NT2/D1 (cell line): ENCODE results near the gene SLFN13.

ENCODE experiments used
- SUZ12 ChIP-seq: IDR thresholded peaks from 2 replicates; pipeline ENCODE4 v1.6.1; 2011; ENCODE audit not compliant: insufficient read length, insufficient read depth; ENCODE audit errors: extremely low read depth
- ZNF274 ChIP-seq: IDR thresholded peaks from 2 replicates; pipeline ENCODE4 v1.6.1; 2011; ENCODE audit warnings: mild to moderate bottlenecking, low read depth, low read length

GRCh38 chr17:35496451-35497290 is 48.1 kb upstream of the SLFN13 start:
- TF ChIP-seq ZNF274, result no peak
- no peak for TF ChIP-seq SUZ12
